CD4-positive, alpha-beta T cell (primary cell): ENCODE measurements around the gene RRP8. TPM values are rescaled to one million over a fixed set of nuclear protein-coding genes. Genes with fewer than 3 reads are reported as not detected.

ENCODE experiments used
- ATAC-seq: fragments of 200-7000 bp; cut with Tn5 transposase; one replicate; pipeline ENCODE4 v1.10.0; 2022; ENCODE audit warnings: mild to moderate bottlenecking; ENCODE audit not compliant: poor library complexity
- CTCF ChIA-PET: fragments of 350-600 bp; sonication (Branson Sonifier 250); formaldehyde crosslinking; loops from one replicate; lab custom pipeline; 2021; ENCODE audit warnings: antibody characterized with exemption, inconsistent platforms; lab: Charles Lee
- POLR2A ChIA-PET: fragments of 350-600 bp; sonication (Branson Sonifier 250); formaldehyde crosslinking; loops from one replicate; lab custom pipeline; 2021; ENCODE audit warnings: antibody characterized with exemption, inconsistent platforms; lab: Charles Lee
- DNase-seq, 14 experiments: peaks; one replicate each; pipeline ENCODE4 v3.0.0-alpha.2; 2013 to 2020; ENCODE audit warnings: mixed read lengths in 2 of 14
- H3K27ac ChIP-seq, 2 donors: one replicate each; pipeline versions ENCODE4 v1.5.1 to v1.7.0; 2013; ENCODE audit warnings: low read length in 2 of 2, low read depth in 1 of 2, mild to moderate bottlenecking in 1 of 2
- H3K27me3 ChIP-seq, 2 experiments: 1 replicate in 1 of 2; 2 replicates in 1 of 2; pipeline versions ENCODE4 v1.6.1 to v1.7.0; 2013; ENCODE audit warnings: low read length in 2 of 2, control low read depth in 1 of 2, mild to moderate bottlenecking in 1 of 2, moderate library complexity in 1 of 2; ENCODE audit not compliant: insufficient read depth in 2 of 2, control insufficient read depth in 1 of 2
- H3K36me3 ChIP-seq: one replicate; pipeline ENCODE4 v1.6.1; 2013; ENCODE audit warnings: low read length, control low read depth; ENCODE audit not compliant: insufficient read depth
- H3K4me1 ChIP-seq: one replicate; pipeline ENCODE4 v1.6.1; 2013; ENCODE audit warnings: low read length, control low read depth; ENCODE audit not compliant: insufficient read depth
- H3K4me3 ChIP-seq: one replicate; pipeline ENCODE4 v1.5.1; 2013; ENCODE audit warnings: mild to moderate bottlenecking, low read length, moderate library complexity
- H3K9me3 ChIP-seq, 2 experiments: 1 replicate in 1 of 2; 2 replicates in 1 of 2; pipeline versions ENCODE4 v1.6.1 to v1.7.0; 2013; ENCODE audit warnings: low read length in 2 of 2, mild to moderate bottlenecking in 2 of 2, control low read depth in 1 of 2, moderate library complexity in 1 of 2; ENCODE audit not compliant: control insufficient read depth in 1 of 2, insufficient read depth in 1 of 2
- H3K27ac Mint-ChIP-seq: one replicate; pipeline ENCODE4 v1.8.0; 2020; ENCODE audit warnings: mixed read lengths
- H3K27me3 Mint-ChIP-seq: one replicate; pipeline ENCODE4 v1.8.0; 2021; ENCODE audit warnings: mixed read lengths
- H3K36me3 Mint-ChIP-seq: one replicate; pipeline ENCODE4 v1.8.0; 2021; ENCODE audit warnings: low read depth, mixed read lengths
- H3K4me1 Mint-ChIP-seq: one replicate; pipeline ENCODE4 v1.8.0; 2021; ENCODE audit warnings: low read depth, mixed read lengths
- H3K4me3 Mint-ChIP-seq: one replicate; pipeline ENCODE4 v1.8.0; 2020; ENCODE audit warnings: mild to moderate bottlenecking, mixed read lengths
- H3K9me3 Mint-ChIP-seq: one replicate; pipeline ENCODE4 v1.8.0; 2020; ENCODE audit warnings: mixed read lengths
- CTCF ChIP-seq: fragments of 200-600 bp; IDR thresholded peaks from one replicate; pipeline ENCODE4 v1.8.0; 2022; ENCODE audit warnings: antibody characterized with exemption, mild to moderate bottlenecking
- intact Hi-C, 2 experiments: fragments of 100-400 bp; cut with DNase I in 1 of 2; cut with micrococcal nuclease in 1 of 2; formaldehyde crosslinking; loops; one replicate each; pipeline versions ENCODE4 v1.15.1 to v1.9.0; 2023 to 2025; cut with DNase I, micrococcal nuclease
- total RNA-seq, 174 experiments: library from RNA in 2 of 174; stranded (reverse) in 2 of 174; gene quantifications; one replicate each; pipeline ENCODE4 v1.2.3 and lab custom pipeline; 2021 to 2026

The RRP8 gene
- total RNA-seq, 2 experiments from 2014 or later: 25.7 to 27.3 TPM

GRCh38 chr11:6625832-6626420, 22.5 kb upstream of the RRP8 start:
- Histone ChIP-seq H3K36me3 (peaks cover 4% of the 10 kb centered on the region), H3K4me1 (peaks cover 14% of the 10 kb centered on the region), H3K9me3 (no peaks in the 10 kb centered on the region), H3K4me3 (no peak overlapping the region), H3K27me3 (no peaks in the 10 kb centered on the region), H3K27ac (no peak overlapping the region)
- H3K9me3 Mint-ChIP-seq: no peaks in the 10 kb centered on the region
- CTCF ChIA-PET: no interaction called here
- no peak for TF ChIP-seq CTCF
- peaks cover 29% of the 10 kb centered on the region for H3K36me3 Mint-ChIP-seq
- POLR2A ChIA-PET: interaction anchor here (1.0 to 3.0 kb wide), 2 partner anchors 14 to 22 kb away, joined by 3 to 14 read pairs; partner anchors contain the start of genes ILK and TAF10
- intact Hi-C loops: no loop called here
- ATAC-seq (no peak), DNase-seq (no peak)
- peaks cover 12% of the 10 kb centered on the region for H3K4me1 Mint-ChIP-seq
- H3K27me3 Mint-ChIP-seq: no peaks in the 10 kb centered on the region
- H3K4me3 Mint-ChIP-seq: no peak overlapping the region
- H3K27ac Mint-ChIP-seq: no peak overlapping the region

- no peak for DNase-seq
- Mint-ChIP-seq H3K27me3 (no peaks in the 10 kb centered on the region), H3K4me3 (no peak overlapping the region), H3K4me1 (peaks cover 12% of the 10 kb centered on the region), H3K9me3 (no peaks in the 10 kb centered on the region), H3K27ac (no peak overlapping the region), H3K36me3 (peaks cover 29% of the 10 kb centered on the region)
- Histone ChIP-seq H3K27ac (no peak overlapping the region), H3K9me3 (no peaks in the 10 kb centered on the region), H3K27me3 (no peaks in the 10 kb centered on the region), H3K36me3 (peaks cover 4% of the 10 kb centered on the region), H3K4me1 (peaks cover 14% of the 10 kb centered on the region), H3K4me3 (no peak overlapping the region)
- intact Hi-C loops: no loop called here
- no peak for TF ChIP-seq CTCF
- CTCF ChIA-PET: interaction anchor here (1.0 kb wide), 1 partner anchor 46 kb away, joined by 4 read pairs; no protein-coding TSS in a partner anchor
- no peak for ATAC-seq
- POLR2A ChIA-PET: no interaction called here
Observed at GRCh38 chr11:6625156-6625831, 21.9 kb upstream of the RRP8 start.

GRCh38 chr11:6623391-6624363, 20.3 kb upstream of the RRP8 start:
- no peak overlapping the region for H3K4me3 ChIP-seq
- POLR2A ChIA-PET: no interaction called here
- no peak overlapping the region for H3K27ac ChIP-seq
- no peak overlapping the region for H3K27ac Mint-ChIP-seq
- DNase-seq: no peak
- CTCF ChIA-PET: interaction anchor here (1.0 kb wide), 1 partner anchor 47 kb away, joined by 4 read pairs; no protein-coding TSS in a partner anchor
- H3K4me3 Mint-ChIP-seq: no peak overlapping the region
- no peaks in the 10 kb centered on the region for H3K9me3 Mint-ChIP-seq
- peaks cover 26% of the 10 kb centered on the region for H3K36me3 Mint-ChIP-seq
- H3K4me1 Mint-ChIP-seq: peaks cover 12% of the 10 kb centered on the region
- TF ChIP-seq CTCF: no peak
- no peaks in the 10 kb centered on the region for H3K27me3 Mint-ChIP-seq
- peaks cover 16% of the 10 kb centered on the region for H3K4me1 ChIP-seq
- no peaks in the 10 kb centered on the region for H3K9me3 ChIP-seq
- intact Hi-C loops: no loop called here
- ATAC-seq: no peak
- H3K36me3 ChIP-seq: peaks cover 4% of the 10 kb centered on the region
- no peaks in the 10 kb centered on the region for H3K27me3 ChIP-seq
